B cell (primary cell): ENCODE data around the gene RHOBTB1.

Source experiments
- EZH2 ChIP-seq: IDR thresholded peaks from 2 replicates; pipeline ENCODE4 v1.6.1; 2012; ENCODE audit warnings: borderline replicate concordance, low read depth, mild to moderate bottlenecking, moderate library complexity, low read length; ENCODE audit not compliant: insufficient read depth, poor library complexity, severe bottlenecking
- TF ChIP-seq, protein P1 (sequence below): fragments of 200-600 bp; IDR thresholded peaks from one replicate; pipeline ENCODE4 v1.8.0; 2022; ENCODE audit warnings: antibody characterized with exemption, mild to moderate bottlenecking

DNA sequence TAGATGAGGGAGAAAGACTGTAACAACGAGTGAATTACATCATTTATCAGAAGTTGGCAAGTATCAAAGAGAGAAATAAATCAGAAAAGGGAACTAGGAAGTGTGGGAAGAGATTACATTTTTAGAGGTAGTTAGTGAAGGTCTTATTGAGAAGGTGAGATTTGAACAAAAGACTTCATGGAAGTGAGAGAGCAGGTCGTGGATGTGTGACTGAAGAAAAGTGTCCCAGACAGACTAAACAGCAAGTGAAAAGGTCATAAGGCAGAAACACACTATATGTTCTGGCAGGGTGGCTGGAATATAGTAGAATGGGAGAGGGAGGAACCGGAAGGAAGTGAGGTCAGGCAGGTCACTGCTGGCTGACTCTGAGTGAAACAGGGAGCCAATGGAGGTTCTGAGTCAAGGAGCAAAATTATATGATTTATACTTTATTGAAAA, 35.7 kb upstream of the RHOBTB1 start:
- TF ChIP-seq, protein P1, sequence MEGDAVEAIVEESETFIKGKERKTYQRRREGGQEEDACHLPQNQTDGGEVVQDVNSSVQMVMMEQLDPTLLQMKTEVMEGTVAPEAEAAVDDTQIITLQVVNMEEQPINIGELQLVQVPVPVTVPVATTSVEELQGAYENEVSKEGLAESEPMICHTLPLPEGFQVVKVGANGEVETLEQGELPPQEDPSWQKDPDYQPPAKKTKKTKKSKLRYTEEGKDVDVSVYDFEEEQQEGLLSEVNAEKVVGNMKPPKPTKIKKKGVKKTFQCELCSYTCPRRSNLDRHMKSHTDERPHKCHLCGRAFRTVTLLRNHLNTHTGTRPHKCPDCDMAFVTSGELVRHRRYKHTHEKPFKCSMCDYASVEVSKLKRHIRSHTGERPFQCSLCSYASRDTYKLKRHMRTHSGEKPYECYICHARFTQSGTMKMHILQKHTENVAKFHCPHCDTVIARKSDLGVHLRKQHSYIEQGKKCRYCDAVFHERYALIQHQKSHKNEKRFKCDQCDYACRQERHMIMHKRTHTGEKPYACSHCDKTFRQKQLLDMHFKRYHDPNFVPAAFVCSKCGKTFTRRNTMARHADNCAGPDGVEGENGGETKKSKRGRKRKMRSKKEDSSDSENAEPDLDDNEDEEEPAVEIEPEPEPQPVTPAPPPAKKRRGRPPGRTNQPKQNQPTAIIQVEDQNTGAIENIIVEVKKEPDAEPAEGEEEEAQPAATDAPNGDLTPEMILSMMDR = no peak
- no peak for TF ChIP-seq EZH2
